Keratinocyte (primary cell): Measurements from ENCODE around the gene SYT9. TPM values are rescaled to one million over a fixed set of nuclear protein-coding genes. Genes with fewer than 3 reads are reported as not detected.

ENCODE experiments used
- DNase-seq: peaks from one replicate; pipeline ENCODE4 v3.0.0-alpha.2; 2011; ENCODE audit warnings: low read depth, missing footprints, low spot score
- FAIRE-seq: peaks from 2 replicates; lab custom pipeline; 2011; peaks lifted over from hg19 to GRCh38; lab: Jason Lieb, UNC
- H2AFZ ChIP-seq: 2 replicates; pipeline ENCODE4 v1.6.0; 2012; ENCODE audit warnings: low read length, control low read depth, inconsistent platforms; ENCODE audit not compliant: control insufficient read depth
- H3K27ac ChIP-seq: 2 replicates; pipeline ENCODE4 v1.5.1; 2011; ENCODE audit warnings: low read length; ENCODE audit not compliant: control insufficient read depth, insufficient read depth
- H3K27me3 ChIP-seq: 3 replicates; pipeline ENCODE4 v1.6.0; 2011; ENCODE audit warnings: low read length; ENCODE audit not compliant: control insufficient read depth, insufficient read depth; ENCODE audit errors: extremely low read depth
- H3K36me3 ChIP-seq, 2 experiments: 2 replicates in 1 of 2; 3 replicates in 1 of 2; pipeline ENCODE4 v1.5.1; 2011; ENCODE audit warnings: low read length in 2 of 2, mild to moderate bottlenecking in 1 of 2; ENCODE audit not compliant: control insufficient read depth in 2 of 2, insufficient read depth in 2 of 2; ENCODE audit errors: extremely low read depth in 1 of 2
- H3K4me1 ChIP-seq: 3 replicates; pipeline ENCODE4 v1.5.1; 2011; ENCODE audit warnings: low read length; ENCODE audit not compliant: control insufficient read depth, insufficient read depth; ENCODE audit errors: extremely low read depth
- H3K4me2 ChIP-seq: 3 replicates; pipeline ENCODE4 v1.6.0; 2011; ENCODE audit warnings: low read depth, low read length; ENCODE audit not compliant: control insufficient read depth, insufficient read depth; ENCODE audit errors: extremely low read depth
- H3K4me3 ChIP-seq, 3 experiments: fragments of 200-600 bp in 1 of 3; sonication (generic) in 1 of 3; 2 replicates in 2 of 3; 3 replicates in 1 of 3; pipeline ENCODE4 v1.5.1; 2011 to 2016; ENCODE audit warnings: low read length in 3 of 3, mild to moderate bottlenecking in 3 of 3, control low read depth in 2 of 3, inconsistent platforms in 1 of 3, low read depth in 1 of 3, mixed read lengths in 1 of 3, mixed run types in 1 of 3, moderate library complexity in 1 of 3; ENCODE audit not compliant: control insufficient read depth in 2 of 3, insufficient read depth in 2 of 3; ENCODE audit errors: extremely low read depth in 1 of 3
- H3K79me2 ChIP-seq: 2 replicates; pipeline ENCODE4 v1.6.0; 2012; ENCODE audit warnings: low read length; ENCODE audit not compliant: control insufficient read depth, insufficient read depth
- H3K9ac ChIP-seq: 3 replicates; pipeline ENCODE4 v1.6.0; 2011; ENCODE audit warnings: low read length; ENCODE audit not compliant: control insufficient read depth, insufficient read depth; ENCODE audit errors: extremely low read depth
- H3K9me1 ChIP-seq: 3 replicates; pipeline ENCODE4 v1.6.0; 2011; ENCODE audit warnings: low read length; ENCODE audit not compliant: control insufficient read depth, insufficient read depth; ENCODE audit errors: extremely low read depth
- H3K9me3 ChIP-seq: 2 replicates; pipeline ENCODE4 v1.5.1; 2012; ENCODE audit warnings: low read depth, low read length; ENCODE audit not compliant: control insufficient read depth
- H4K20me1 ChIP-seq: 3 replicates; pipeline ENCODE4 v1.6.0; 2011; ENCODE audit warnings: low read length; ENCODE audit not compliant: control insufficient read depth, insufficient read depth; ENCODE audit errors: extremely low read depth
- EZH2 ChIP-seq: IDR thresholded peaks from one replicate; pipeline ENCODE4 v1.6.1; 2012; ENCODE audit warnings: inconsistent platforms, mild to moderate bottlenecking, low read length, moderate library complexity
- dilution Hi-C: fragments of 300-500 bp; cut with MboI; formaldehyde crosslinking; loops from one replicate; pipeline ENCODE4 v1.7.0; 2020; ENCODE audit warnings: low sequenced_read_pairs; ENCODE audit not compliant: extremely low pct_ligation_motif_present
- polyA plus RNA-seq, 5 experiments: library from polyadenylated mRNA; depleted of rRNA in 3 of 5; stranded (reverse) in 3 of 5; stranded (forward) in 1 of 5; unstranded in 1 of 5; fragments of >200 nt; gene quantifications; 1 replicate in 1 of 5; 2 replicates in 3 of 5; 3 replicates in 1 of 5; pipeline versions ENCODE4 v1.2.1 to v1.2.3, GENCODE V29; 2011 to 2012; ENCODE audit warnings: missing spikeins in 2 of 5, low read depth in 1 of 5, low replicate concordance in 1 of 5
- TF ChIP-seq, protein P1 (sequence below), 3 experiments: IDR thresholded peaks in 1 of 3; conservative IDR thresholded peaks in 1 of 3; optimal IDR thresholded peaks in 1 of 3; 2 replicates in 2 of 3; 3 replicates in 1 of 3; pipeline versions ENCODE3 to v1.5.1; 2011; ENCODE audit warnings: low read length in 3 of 3, mild to moderate bottlenecking in 3 of 3, moderate library complexity in 2 of 3, control low read depth in 1 of 3, inconsistent platforms in 1 of 3; ENCODE audit not compliant: insufficient read depth in 2 of 3; ENCODE audit errors: extremely low read depth in 1 of 3

Gene SYT9
- polyA plus RNA-seq, 1 donor (not counting 4 experiments of a cell fraction or from before 2014, with no cell fraction given): not detected

DNA sequence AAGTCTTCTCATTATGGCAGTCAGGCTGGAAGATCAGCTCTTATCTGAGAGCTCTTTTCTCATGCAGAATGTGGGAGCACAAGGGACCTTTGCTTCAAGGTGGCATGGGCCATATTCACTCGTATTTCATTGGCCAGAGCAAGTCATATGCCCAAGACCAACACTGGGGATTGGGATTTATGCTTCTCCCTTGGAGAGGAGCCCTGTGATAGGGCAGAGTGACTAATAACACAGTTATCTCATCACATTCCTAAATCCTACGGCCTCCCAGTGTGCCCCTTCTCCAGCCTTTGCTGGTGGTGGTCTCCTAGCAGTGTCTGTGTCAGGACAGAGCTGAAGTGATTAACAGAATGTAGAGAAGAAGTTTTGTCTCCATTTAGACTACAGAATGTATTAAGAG lies 48.6 kb downstream of the SYT9 start:
- DNase-seq (no peak), FAIRE-seq (no peak)
- Histone ChIP-seq H3K9me1 (no peaks in the 10 kb centered on the region), H3K4me1 (no peaks in the 10 kb centered on the region), H3K36me3 (no peaks in the 10 kb centered on the region), H3K27me3 (no peaks in the 10 kb centered on the region), H3K27ac (no peak overlapping the region), H3K9ac (no peak overlapping the region), H2AFZ (no peak overlapping the region), H3K4me3 (no peak overlapping the region), H3K79me2 (no peaks in the 10 kb centered on the region), H3K4me2 (no peak overlapping the region), H3K9me3 (no peaks in the 10 kb centered on the region), H4K20me1 (no peaks in the 10 kb centered on the region)
- dilution Hi-C loops: no loop called here
- TF ChIP-seq EZH2: no peak
- TF ChIP-seq, protein P1, sequence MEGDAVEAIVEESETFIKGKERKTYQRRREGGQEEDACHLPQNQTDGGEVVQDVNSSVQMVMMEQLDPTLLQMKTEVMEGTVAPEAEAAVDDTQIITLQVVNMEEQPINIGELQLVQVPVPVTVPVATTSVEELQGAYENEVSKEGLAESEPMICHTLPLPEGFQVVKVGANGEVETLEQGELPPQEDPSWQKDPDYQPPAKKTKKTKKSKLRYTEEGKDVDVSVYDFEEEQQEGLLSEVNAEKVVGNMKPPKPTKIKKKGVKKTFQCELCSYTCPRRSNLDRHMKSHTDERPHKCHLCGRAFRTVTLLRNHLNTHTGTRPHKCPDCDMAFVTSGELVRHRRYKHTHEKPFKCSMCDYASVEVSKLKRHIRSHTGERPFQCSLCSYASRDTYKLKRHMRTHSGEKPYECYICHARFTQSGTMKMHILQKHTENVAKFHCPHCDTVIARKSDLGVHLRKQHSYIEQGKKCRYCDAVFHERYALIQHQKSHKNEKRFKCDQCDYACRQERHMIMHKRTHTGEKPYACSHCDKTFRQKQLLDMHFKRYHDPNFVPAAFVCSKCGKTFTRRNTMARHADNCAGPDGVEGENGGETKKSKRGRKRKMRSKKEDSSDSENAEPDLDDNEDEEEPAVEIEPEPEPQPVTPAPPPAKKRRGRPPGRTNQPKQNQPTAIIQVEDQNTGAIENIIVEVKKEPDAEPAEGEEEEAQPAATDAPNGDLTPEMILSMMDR (optimal IDR thresholded peaks at IDR 0.05 in 1 of 3, IDR thresholded peaks at IDR 0.05 in 1 of 3, conservative IDR thresholded peaks at IDR 0.05 in 1 of 3; ENCODE audit: extremely low read depth in 1 of 3, insufficient read depth in 2 of 3, low read length in 3 of 3): no peak

DNA sequence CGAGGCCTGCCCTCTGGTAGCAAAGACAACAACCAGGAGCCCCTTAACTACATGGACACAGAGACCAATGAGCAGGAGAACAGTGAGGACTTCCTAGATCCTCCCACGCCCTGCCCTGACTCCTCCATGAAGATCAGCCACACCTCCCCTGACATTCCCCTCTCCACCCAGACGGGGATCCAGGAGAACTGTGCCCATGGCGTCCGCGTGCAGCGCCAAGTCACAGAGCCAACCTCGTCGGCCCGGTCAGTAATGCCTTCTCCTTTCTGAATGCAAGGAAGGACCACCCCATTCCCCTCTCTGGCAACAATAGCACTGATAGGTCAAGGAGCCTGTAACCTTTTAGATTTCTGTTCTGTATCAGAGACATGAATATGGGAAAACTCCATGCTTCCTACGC lies 51.4 kb downstream of the SYT9 start:
- Histone ChIP-seq H3K9me3 (no peaks in the 10 kb centered on the region), H3K4me3 (no peak overlapping the region), H4K20me1 (no peaks in the 10 kb centered on the region), H3K27me3 (no peaks in the 10 kb centered on the region), H3K9ac (no peak overlapping the region), H3K79me2 (no peaks in the 10 kb centered on the region), H3K9me1 (no peaks in the 10 kb centered on the region), H3K27ac (no peak overlapping the region), H2AFZ (no peak overlapping the region), H3K4me2 (no peak overlapping the region), H3K36me3 (no peaks in the 10 kb centered on the region), H3K4me1 (no peaks in the 10 kb centered on the region)
- dilution Hi-C loops: no loop called here
- TF ChIP-seq, protein P1 (optimal IDR thresholded peaks at IDR 0.05 in 1 of 3, IDR thresholded peaks at IDR 0.05 in 1 of 3, conservative IDR thresholded peaks at IDR 0.05 in 1 of 3; ENCODE audit: extremely low read depth in 1 of 3, insufficient read depth in 2 of 3, low read length in 3 of 3): no peak
- no peak for TF ChIP-seq EZH2
- FAIRE-seq (no peak), DNase-seq (no peak)
